Suppressor macrophage treated with lipopolysaccharide for 4 hours (primary cell): ENCODE data around the gene PDS5B.
"Not testable (repeated sequence)": the region's sequence is repeated elsewhere in the genome, so short reads cannot be mapped to it uniquely, and the experiment has no call there.

Experiments used
- DNase-seq: peaks from one replicate; pipeline ENCODE4 v3.0.0-alpha.2; 2020

The PDS5B gene

GRCh38 chr13:32657309-32657708, 71.1 kb downstream of the PDS5B start:
- no peak for DNase-seq

GRCh38 chr13:32659736-32660135, 73.5 kb downstream of the PDS5B start:
- DNase-seq: no peak

GRCh38 chr13:32660227-32660626, 74.0 kb downstream of the PDS5B start:
- no peak for DNase-seq

GRCh38 chr13:32661685-32662084, 75.4 kb downstream of the PDS5B start:
- DNase-seq: no peak

GRCh38 chr13:32663660-32664059, 77.4 kb downstream of the PDS5B start:
- DNase-seq: no peak

GRCh38 chr13:32666990-32667571, 80.8 kb downstream of the PDS5B start:
- DNase-seq: no peak

- peak; percentile 65 for DNase-seq
Measured at GRCh38 chr13:32669030-32669646, 82.9 kb downstream of the PDS5B start.

- no peak for DNase-seq
Measured at GRCh38 chr13:32674503-32674902, 88.3 kb downstream of the PDS5B start.

GRCh38 chr13:32676242-32676641, 90.0 kb downstream of the PDS5B start:
- no peak for DNase-seq

GRCh38 chr13:32682130-32682529, 95.9 kb downstream of the PDS5B start:
- DNase-seq: peak; percentile 5

GRCh38 chr13:32682740-32683139, 96.5 kb downstream of the PDS5B start:
- DNase-seq: no peak

GRCh38 chr13:32687275-32687674, 101.0 kb downstream of the PDS5B start:
- DNase-seq: no peak

GRCh38 chr13:32695602-32696250, 109.5 kb downstream of the PDS5B start:
- DNase-seq: no peak

GRCh38 chr13:32707471-32707870, 121.2 kb downstream of the PDS5B start:
- DNase-seq: no peak

GRCh38 chr13:32713397-32713796, 127.1 kb downstream of the PDS5B start:
- no peak for DNase-seq

- not testable (repeated sequence) for DNase-seq
Measured at GRCh38 chr13:32716201-32716600, 129.9 kb downstream of the PDS5B start.

GRCh38 chr13:32720026-32720425, 133.8 kb downstream of the PDS5B start:
- no peak for DNase-seq

- DNase-seq: not testable (repeated sequence)
Measured at GRCh38 chr13:32721131-32722034, 135.1 kb downstream of the PDS5B start.

GRCh38 chr13:32722340-32722739, 136.1 kb downstream of the PDS5B start:
- no peak for DNase-seq

GRCh38 chr13:32723987-32724386, 137.7 kb downstream of the PDS5B start:
- no peak for DNase-seq

- DNase-seq: peak; percentile 8
Measured at GRCh38 chr13:32726374-32727037, 140.3 kb downstream of the PDS5B start.

- DNase-seq: no peak
Measured at GRCh38 chr13:32728327-32728726, 142.1 kb downstream of the PDS5B start.

GRCh38 chr13:32729097-32729496, 142.8 kb downstream of the PDS5B start:
- DNase-seq: not testable (repeated sequence)
